ENCODE measurements around the gene HSPA4. TPM values are rescaled to one million over a fixed set of nuclear protein-coding genes. Genes with fewer than 3 reads are reported as not detected.
A peak's percentile ranks its signal among the peaks of the same experiment; 100 is the strongest.

Gene HSPA4
- total RNA-seq, 1 donor = 22.9 TPM

DNA sequence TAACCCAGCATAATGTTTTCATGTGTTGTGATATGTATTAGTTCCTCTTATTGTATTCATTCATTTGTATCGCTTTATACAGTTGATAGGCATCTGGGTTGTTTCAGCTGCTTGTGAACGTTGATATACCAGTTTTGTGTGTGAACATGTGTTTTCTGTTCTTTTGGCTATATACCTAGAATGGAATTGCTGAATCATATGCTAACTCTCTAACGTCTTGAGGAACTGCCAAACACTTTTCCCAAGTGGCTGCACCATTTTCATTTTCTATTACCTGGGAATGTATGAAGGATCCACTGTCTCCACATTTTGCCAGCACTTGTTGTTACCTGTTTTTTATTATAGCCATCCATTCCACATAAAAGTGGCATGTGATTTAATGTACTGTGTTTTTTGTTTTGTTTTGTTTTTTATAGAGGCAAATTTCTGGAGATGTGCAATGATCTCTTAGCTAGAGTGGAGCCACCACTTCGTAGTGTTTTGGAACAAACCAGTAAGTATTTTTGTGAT, 34.6 kb downstream of the HSPA4 start:
- DNase-seq (ENCODE audit: low read depth in 2 of 3, low spot score in 2 of 3) = no peak

DNA sequence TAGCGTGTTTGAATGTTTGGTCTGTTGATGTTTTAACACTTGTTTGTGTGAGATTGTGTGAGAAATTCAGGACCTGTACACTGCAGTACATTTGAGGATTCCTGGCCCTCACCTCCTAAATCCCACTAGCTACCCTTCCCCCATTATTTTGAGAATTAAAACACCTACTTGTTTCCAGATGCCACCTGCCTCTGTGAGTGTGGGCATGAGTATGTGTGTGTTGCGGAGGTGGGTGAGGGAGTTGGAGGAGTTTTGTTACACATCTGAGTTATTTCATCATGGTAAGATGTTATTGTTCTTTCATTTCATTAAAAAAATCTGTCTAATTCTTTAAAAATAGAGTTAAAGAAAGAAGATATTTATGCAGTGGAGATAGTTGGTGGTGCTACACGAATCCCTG, 36.3 kb downstream of the HSPA4 start:
- no peak for DNase-seq (ENCODE audit: low read depth in 2 of 3, low spot score in 2 of 3)

DNA sequence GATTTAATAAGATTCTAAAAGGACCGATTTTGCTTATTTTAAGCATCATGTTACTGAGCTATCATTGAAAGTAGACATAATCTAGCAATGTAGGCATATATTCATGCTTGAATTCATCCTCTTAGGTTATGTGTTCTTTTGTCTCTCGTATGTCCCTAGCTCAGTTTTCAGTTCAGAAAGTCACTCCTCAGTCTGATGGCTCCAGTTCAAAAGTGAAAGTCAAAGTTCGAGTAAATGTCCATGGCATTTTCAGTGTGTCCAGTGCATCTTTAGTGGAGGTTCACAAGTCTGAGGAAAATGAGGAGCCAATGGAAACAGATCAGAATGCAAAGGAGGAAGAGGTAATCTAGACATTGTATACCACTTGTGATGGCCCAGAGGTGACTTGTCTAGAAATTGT, 39.2 kb downstream of the HSPA4 start:
- DNase-seq (ENCODE audit: low read depth in 2 of 3, low spot score in 2 of 3) = no peak

DNA sequence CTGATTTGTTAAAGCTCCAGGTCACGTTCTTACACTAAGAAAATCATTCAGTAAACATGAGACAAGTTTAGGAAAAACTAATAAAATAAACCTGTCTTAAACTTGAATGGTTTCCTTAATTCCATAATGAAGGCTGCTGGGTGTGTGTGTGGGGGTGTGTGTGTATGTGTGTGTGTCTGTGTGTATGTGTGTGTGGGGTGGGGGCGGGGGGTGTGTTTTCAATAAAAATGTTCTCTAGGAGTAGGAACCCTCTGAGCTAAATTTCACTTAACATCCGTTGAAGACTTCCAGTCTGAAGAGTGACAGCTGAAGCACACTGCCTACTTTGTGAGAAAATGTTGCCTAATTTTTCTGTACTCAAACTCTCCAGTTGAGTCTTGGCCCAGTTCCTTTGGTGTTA, 54.5 kb downstream of the HSPA4 start:
- no peak for DNase-seq (ENCODE audit: low read depth in 2 of 3, low spot score in 2 of 3)

DNA sequence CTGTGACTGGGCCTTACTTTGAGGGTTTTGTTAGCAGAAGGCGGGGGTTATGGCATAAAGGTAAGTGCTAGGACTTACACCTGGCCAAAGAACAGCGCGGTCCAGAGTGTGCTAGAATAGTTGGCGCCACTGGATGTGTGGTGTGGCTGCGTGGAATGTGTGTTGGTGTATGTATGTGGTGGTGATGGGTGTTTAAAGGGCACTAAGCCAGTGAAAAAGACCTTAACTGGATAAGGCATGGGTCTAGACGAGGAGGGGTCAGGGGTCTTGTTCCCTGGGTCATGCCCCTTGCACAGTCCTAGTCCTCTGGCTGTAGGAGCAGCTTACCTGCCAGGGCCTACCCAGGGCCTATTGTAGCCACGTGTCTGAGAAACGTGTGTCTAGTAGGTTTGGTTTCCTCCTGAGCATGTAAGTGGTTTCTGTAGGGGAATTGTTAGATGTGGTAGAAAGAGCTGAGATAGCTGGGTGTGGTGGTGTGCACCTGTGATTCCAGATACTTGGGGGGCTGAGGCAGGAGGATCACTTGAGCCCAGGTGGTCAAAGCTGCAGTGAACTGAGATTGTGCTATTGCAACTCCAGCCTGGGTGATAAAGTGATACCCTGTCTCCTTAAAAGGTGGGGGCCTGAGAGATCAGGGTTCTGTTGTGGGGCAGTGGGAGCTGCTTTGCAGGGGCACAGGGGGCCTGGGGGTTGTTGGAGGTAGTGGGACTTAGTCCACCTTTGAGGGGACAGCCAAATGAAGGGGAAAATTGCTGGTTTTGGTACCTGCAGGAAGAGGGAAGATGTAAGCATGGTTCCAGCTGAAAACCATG, 55.2 kb downstream of the HSPA4 start:
- DNase-seq (ENCODE audit: low read depth in 2 of 3, low spot score in 2 of 3) = no peak

DNA sequence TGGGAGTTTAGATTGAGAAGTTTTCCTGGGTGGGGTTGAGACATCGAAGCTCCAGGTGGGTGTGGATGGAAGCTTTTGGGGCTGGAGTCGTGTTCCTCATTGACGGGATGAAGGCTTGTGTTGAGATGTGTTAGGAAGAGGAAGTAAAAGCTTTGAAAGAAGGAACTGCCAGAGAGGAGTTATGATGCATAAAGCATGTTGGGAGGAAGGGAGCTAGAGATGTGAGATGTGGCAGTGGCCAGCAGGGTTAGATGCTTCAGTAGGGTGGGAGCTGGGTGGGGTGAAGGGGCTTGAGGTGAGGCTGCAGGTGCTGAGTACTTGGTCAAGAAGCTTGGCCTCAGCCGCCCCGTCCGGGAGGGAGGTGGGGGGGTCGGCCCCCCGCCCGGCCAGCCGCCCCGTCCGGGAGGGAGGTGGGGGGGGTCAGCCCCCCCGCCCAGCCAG, 56.7 kb downstream of the HSPA4 start:
- peak in 2 of 3 donors; percentile 21 to 46 for DNase-seq (ENCODE audit: low read depth in 2 of 3, low spot score in 2 of 3)

DNA sequence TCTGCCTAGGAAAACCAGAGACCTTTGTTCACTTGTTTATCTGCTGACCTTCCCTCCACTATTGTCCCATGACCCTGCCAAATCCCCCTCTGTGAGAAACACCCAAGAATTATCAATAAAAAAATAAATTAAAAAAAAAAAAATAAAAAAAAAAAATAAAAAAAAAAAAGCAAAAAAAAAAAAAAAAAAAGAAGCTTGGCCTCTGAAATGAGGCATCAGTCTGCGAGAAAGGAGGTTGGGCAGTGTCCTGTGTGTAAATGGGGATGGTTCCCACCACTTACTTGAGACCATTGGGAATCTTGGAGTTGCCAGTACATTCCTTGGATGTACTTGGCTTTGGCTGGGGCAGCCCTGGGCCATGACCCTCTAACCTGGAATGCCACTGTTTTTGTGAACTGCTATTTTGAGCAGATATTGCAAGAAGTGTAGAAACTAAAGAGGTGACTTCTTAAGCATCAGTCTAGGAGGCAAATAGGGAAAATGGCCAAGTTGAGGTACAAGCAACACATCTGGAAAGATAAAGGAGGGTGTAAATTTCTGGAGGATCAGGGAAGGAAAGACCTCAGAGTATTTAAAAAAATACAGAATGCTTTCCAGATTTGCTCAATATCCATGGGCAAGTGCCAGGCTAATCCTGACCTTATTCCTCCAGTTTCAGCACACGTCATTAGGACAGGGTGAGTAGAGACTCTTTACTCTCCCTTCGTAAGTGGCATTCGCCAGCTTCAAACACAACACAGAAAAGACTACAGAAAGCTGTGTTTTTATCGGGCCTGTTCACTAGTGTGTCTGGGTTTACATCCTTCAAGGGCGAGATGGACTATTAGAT, 58.1 kb downstream of the HSPA4 start:
- DNase-seq (ENCODE audit: low read depth in 2 of 3, low spot score in 2 of 3) = no peak

DNA sequence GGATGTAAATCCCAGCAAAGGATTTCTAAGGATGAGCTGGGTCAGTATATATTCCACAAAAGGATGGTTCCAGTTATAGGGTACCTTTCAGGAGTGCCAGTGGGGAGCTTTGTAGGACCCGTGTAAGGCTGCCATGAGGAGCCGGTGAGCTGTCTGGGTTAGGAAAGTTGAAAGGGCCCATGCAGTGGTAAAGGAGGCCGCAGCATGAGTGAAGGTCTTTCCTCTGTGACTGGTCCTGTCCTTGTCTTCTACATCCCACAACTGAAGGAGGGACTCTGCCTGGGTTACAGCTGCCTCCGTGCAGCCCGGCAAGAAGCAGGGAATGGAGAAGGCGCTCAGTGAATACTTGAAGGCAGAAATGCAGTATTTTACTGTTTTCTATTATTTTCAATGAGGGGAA, 58.9 kb downstream of the HSPA4 start:
- DNase-seq (ENCODE audit: low read depth in 2 of 3, low spot score in 2 of 3) = no peak

DNA sequence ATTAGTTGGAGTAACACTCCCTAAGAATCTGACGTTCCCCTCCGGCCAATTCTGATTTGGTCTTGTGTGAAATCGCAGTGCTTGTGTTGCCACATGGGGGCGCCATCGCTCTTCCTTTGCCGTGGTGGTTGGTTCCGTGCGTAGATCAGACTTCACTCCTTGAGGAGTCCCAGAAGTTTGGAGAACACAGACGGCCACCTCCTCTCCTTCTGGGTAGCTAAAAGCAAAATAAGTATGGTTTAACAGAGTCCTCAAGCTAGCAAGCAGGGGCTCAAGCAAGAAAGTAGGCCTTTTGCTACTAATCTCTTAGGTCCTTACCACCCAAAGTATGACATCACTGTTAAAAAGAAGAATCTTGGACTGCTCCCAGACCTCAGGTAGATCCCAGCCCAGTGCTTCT, 59.5 kb downstream of the HSPA4 start:
- DNase-seq (ENCODE audit: low read depth in 2 of 3, low spot score in 2 of 3) = peak; percentile 69 to 85 (median 78)

DNA sequence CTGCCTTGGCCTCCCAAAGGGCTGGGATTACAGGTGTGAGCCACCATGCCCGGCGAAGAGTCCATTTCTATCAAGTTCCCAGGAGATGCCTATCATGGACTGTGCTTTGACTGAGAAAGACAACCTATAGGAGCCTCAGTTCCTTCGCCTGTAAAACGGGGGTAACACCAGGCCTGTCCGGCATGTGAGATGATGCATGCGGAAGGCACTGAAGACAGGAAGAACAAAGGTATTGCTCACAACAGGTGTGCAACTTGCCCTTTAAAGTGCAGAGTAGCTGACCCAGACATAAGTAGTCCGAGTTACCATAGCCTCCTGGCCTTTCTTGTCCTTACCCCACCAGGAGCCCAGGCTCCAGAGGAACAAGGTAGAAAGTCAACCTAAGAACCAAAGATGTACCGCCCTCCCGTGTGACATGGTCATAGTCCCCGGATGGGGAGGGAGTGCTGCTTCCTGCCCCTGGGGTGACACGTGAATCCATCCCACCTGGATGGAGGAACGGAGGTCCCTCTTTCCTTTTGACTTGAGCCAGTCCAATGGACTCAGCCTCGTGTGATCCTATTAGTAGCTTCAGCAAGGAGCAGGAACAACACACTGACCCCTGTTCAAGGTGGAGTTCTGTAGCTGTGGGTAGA, 60.3 kb downstream of the HSPA4 start:
- no peak for DNase-seq (ENCODE audit: low read depth in 2 of 3, low spot score in 2 of 3)

DNA sequence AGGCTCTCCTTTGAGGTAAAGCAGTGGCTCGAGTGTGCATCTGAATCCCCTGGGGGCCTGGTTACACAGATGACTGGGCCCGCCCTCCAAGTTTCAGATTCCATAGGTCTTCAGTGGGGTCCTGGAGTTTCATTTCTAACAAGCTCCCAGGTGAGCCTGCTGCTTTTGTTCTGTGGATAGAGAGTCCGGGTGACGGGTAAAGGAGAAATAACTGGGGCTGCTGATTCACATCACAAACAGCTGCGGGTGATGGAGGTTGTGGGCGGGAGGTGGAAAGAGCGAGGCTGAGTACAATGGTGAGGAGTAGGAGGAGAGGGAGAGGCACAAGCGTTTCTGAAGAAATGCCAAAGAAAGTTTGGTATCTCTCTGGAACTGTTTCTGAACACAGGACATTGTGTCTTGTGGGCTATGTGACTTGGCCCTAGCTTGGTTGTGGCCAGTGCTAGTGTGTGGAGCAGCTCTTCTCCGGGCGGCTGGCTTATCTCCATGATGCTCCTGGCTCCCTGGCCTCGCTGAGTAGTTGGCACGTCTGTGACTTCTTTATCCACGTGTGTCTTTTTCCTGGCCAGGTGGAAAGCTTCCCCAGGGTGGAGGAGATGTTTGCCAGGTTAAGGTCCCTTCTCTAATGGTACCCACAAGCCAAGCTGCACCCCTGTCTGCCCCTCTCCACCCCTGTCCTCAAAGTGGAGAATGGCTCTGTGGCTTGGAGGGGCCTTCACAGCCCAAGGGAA, 61.7 kb downstream of the HSPA4 start:
- no peak for DNase-seq (ENCODE audit: low read depth in 2 of 3, low spot score in 2 of 3)

DNA sequence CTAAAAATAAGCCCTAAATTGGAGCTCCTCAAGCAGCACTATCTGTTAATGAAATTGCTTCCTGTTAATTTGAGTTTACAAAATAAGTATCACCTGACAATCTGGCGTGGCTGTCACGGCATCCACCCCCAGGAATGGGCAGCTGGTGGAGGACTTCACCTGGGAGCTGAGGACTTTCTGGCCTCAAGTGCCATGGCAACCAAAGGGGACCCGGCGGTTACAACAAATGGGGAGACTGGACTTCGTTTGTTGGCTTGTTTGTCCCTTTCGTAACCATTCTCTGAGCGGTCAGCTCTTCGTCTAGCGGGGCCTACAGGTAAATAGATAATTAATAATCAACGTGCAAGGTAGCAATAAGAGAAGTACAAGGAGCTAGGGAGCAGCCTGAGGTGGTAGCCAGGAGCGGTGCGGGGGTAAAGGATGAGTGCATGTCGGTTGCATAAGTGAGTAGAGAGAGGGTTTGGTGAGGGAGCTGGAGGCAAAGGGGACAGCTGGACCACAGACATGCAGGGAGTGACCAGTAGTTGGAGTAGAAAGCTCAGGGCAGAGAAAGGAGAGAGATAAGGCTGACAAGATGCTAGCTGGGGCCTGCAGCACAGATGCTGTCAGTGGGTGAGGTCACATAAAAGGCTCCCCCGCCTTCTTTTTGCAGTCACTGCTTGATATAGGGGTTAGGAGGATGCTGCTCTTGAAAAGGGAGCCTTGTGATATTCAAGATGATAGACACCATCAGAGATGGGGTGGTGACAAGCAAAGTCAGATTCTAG, 62.5 kb downstream of the HSPA4 start:
- no peak for DNase-seq (ENCODE audit: low read depth in 2 of 3, low spot score in 2 of 3)

DNA sequence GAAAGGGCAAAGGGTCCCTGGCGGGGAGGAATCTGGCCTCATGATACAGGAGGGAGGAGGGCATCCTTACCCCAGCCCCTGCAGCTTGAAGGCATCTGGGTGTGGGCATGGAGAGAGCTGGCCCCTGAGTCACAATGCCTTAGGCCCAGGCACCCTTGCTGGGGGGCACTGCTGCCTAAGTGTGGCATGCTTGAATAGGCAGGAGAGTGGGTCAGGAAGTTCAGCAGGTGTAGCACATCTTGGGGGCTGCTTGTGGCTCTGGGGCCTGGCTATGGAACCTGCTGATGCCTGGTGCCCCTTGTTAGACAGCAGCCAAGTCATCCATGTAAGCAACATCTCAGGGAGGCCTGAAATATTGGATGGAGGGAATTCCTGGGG, 63.1 kb downstream of the HSPA4 start:
- DNase-seq (ENCODE audit: low read depth in 2 of 3, low spot score in 2 of 3) = no peak

DNA sequence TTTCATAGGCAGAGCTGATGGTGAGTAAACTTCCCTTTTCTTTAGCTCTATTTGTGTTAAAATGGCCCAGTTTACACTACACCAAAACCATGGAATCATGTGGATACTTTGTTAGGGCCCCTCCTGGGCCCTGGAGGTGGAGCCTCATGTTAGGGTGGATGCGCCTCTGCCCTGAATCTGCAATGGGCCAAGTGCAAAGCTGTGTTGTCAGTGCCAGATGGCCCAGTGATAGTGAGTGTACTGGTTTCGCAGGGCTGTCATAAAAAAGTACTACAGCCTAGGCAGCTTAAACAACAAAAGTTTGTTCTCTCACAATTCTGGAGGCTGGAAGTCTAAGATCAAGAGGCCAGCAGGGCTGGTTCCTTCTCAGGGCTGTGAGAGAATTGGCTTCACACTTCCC, 64.8 kb downstream of the HSPA4 start:
- no peak for DNase-seq (ENCODE audit: low read depth in 2 of 3, low spot score in 2 of 3)

DNA sequence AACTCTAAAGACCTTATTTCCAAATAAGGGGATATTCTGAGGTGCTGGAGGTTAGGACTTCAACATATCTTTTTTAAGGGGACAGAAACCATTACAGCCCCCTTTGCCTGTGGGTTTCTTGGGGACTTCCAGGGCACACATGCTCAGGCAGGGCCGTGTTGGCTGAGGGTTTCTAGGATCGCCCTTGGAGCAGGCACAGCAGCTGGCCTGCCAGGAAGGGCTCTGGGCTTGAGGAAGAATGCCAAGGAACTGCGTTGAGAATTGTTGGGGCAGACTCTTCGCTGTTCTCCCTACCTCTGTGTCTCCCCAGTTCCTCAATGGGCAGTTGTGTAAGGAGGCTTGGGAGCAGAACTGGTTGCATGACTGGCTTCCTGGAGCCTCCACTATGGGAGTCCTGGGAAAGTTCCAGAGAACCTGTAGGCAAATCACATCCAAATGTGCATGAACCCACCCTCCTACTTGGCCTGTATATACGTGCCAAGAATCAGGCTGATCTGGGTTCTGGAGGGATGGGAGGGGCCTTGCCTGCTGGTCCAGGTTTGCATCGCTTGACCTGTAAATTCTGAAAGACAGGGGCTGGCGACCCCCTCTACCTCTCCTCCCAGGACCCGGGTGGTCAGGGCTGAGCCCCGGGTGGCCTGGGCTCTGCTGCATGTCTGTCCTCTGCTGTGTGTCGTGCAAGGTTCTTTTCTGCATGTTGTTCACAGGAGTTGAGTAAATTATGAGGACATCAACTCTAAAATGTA, 65.5 kb downstream of the HSPA4 start:
- no peak for DNase-seq (ENCODE audit: low read depth in 2 of 3, low spot score in 2 of 3)

DNA sequence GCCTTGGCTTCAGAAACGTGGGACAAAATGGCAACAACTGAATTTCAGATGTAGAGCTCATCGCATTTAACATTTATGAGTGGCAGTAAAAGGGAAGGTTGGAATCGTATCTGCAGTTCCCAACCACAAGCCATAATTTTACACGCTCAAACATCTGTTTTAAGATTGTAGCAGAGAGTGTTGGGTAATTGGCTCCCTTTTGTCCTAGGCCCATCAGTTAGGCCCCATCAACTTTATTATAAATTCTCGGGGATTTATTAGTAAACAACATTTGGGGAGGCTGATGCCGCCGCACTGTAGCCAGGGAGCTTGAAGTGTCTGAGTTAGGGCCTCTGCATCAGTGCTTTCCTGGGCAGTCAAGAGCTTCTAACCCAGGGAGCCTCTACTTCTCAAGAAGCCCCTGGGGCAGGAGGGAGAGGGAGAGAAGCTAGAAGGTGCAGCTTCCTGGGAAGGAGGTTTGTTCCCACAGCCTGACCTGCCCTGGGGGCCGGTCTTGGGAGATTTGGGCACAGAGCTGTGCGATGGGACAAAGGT, 66.2 kb downstream of the HSPA4 start:
- DNase-seq (ENCODE audit: low read depth in 2 of 3, low spot score in 2 of 3) = no peak

DNA sequence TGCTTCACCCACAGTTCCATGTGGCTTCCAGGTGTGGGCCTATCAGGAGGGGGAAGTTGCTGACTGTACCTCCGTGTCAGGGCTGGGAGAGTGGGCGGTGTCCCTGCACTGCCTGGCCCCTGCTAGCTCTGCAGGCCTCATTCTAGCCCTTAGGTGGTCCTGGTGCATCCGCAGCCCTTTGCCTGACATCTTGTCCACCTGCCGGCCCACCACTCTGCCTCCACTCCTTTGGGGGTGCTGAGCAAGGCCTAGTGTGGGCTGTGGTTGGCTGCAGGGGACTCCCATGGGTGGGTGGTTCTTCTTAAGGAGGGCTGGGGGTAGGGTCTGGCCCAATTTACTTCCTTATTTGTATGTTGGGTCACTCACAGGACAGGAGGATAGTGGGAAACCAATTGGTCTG, 66.9 kb downstream of the HSPA4 start:
- no peak for DNase-seq (ENCODE audit: low read depth in 2 of 3, low spot score in 2 of 3)

DNA sequence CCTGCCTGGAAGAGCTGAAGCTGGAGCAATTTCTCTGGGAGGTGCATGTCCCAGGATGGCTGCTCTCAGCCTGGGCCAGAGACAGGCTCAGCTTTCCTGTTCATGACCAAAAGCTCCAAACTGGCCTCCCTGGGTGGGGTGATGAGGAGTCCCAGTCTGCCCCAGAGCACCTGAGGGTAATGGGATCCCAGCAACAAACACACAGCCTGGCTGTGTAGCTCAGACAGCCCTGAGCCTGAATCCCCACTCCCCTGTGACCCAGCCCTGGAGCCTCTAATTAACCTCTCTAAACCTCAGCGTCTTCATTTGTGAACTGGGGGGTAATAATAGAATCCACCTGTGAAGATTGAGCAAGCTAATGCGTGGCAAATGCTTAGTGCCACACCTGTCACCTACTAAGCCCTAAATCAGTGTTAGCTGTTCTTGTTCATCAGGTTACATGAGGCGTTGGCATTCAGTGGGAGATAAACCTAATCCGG, 67.5 kb downstream of the HSPA4 start:
- no peak for DNase-seq (ENCODE audit: low read depth in 2 of 3, low spot score in 2 of 3)

Measured in hematopoietic multipotent progenitor cell (in vitro differentiated cells).